AG09309 (cell line): ENCODE data around the gene STAT5A.
"Not testable (repeated sequence)": the region's sequence is repeated elsewhere in the genome, so short reads cannot be mapped to it uniquely, and the experiment has no call there.

Experiments used
- DNase-seq: peaks from one replicate; pipeline ENCODE4 v3.0.0-alpha.2; 2010; ENCODE audit warnings: low read depth
- H3K4me3 ChIP-seq: 2 replicates; pipeline ENCODE4 v1.5.1; 2011; ENCODE audit warnings: mild to moderate bottlenecking, low read depth, low read length, moderate library complexity; ENCODE audit not compliant: control insufficient read depth
- CTCF ChIP-seq: IDR thresholded peaks from 2 replicates; pipeline ENCODE4 v1.5.1; 2011; ENCODE audit warnings: mild to moderate bottlenecking, low read depth, low read length, inconsistent platforms; ENCODE audit not compliant: insufficient read depth, control insufficient read depth; ENCODE audit errors: missing control alignments

Gene STAT5A

GRCh38 chr17:42294469-42295398, 6.4 kb downstream of the STAT5A start:
- no peak for TF ChIP-seq CTCF
- H3K4me3 ChIP-seq, result no peak overlapping the region
- no peak for DNase-seq

- no peak for TF ChIP-seq CTCF
- DNase-seq, result no peak
- no peak overlapping the region for H3K4me3 ChIP-seq
Observed at GRCh38 chr17:42296012-42296411, 7.7 kb downstream of the STAT5A start.

- not testable (repeated sequence) for DNase-seq, H3K4me3 ChIP-seq
Observed at GRCh38 chr17:42297775-42298174, 9.5 kb downstream of the STAT5A start.

GRCh38 chr17:42299361-42299760, 11.1 kb downstream of the STAT5A start:
- not testable (repeated sequence) for H3K4me3 ChIP-seq, DNase-seq

GRCh38 chr17:42299913-42300312, 11.6 kb downstream of the STAT5A start:
- H3K4me3 ChIP-seq, DNase-seq: not testable (repeated sequence)

GRCh38 chr17:42301022-42301421, 12.7 kb downstream of the STAT5A start:
- no peak for DNase-seq
- TF ChIP-seq CTCF, result no peak
- H3K4me3 ChIP-seq, result no peak overlapping the region

- TF ChIP-seq CTCF, result no peak
- DNase-seq, result no peak
- no peak overlapping the region for H3K4me3 ChIP-seq
Observed at GRCh38 chr17:42303694-42304093, 15.4 kb downstream of the STAT5A start.

GRCh38 chr17:42304187-42305030, 16.1 kb downstream of the STAT5A start:
- no peak for TF ChIP-seq CTCF
- DNase-seq, result no peak
- H3K4me3 ChIP-seq, result no peak overlapping the region

- not testable (repeated sequence) for H3K4me3 ChIP-seq, DNase-seq
Observed at GRCh38 chr17:42305031-42305330, 16.7 kb downstream of the STAT5A start.
